ENCODE measurements around the gene FLOT1.

FLOT1 gene

GRCh38 chr6:30775104-30775503, 32.6 kb upstream of the FLOT1 start:
- Histone ChIP-seq H4K8ac (ENCODE audit: low read depth, low read length) (no peak overlapping the region), H2AK5ac (ENCODE audit: low read length) (peak overlapping the region; percentile 97), H3K27ac (ENCODE audit: low read depth, low read length) (no peak overlapping the region), H4K91ac (ENCODE audit: low read depth, low read length) (peak overlapping the region; percentile 74), H2BK12ac (ENCODE audit: low read length) (peak overlapping the region; percentile 96), H2BK5ac (ENCODE audit: low read depth, low read length, poor library complexity) (no peak overlapping the region), H3K79me2 (ENCODE audit: control insufficient read depth, insufficient read depth, low read length, poor library complexity) (peaks cover 4% of the 10 kb centered on the region), H3K14ac (ENCODE audit: low read length) (peak overlapping the region; percentile 53), H3K4ac (ENCODE audit: low read depth, low read length) (no peak overlapping the region), H4K12ac (ENCODE audit: low read depth, low read length) (no peak overlapping the region), H3K9me3 (ENCODE audit: insufficient read depth, low read depth, low read length) (no peaks in the 10 kb centered on the region), H3K9ac (ENCODE audit: low read length) (no peak overlapping the region), H2BK120ac (ENCODE audit: insufficient read depth, low read length, poor library complexity) (peak overlapping the region; percentile 71), H3K18ac (ENCODE audit: low read length) (no peak overlapping the region), H3K4me3 (ENCODE audit: low read depth, low read length) (no peak overlapping the region), H3K4me2 (ENCODE audit: low read length) (no peak overlapping the region), H2AFZ (ENCODE audit: insufficient read depth, low read length, poor library complexity) (peak overlapping the region; percentile 45), H3K36me3 (ENCODE audit: control insufficient read depth in 1 of 2, insufficient read depth in 2 of 2, low read length in 2 of 2) (no peaks in the 10 kb centered on the region), H3K23ac (ENCODE audit: low read length) (no peak overlapping the region), H3K4me1 (ENCODE audit: control insufficient read depth in 1 of 2, insufficient read depth in 2 of 2, low read length in 2 of 2) (peaks cover 14 to 25% of the 10 kb centered on the region in 2 experiments), H3K79me1 (ENCODE audit: low read length) (peaks cover 27% of the 10 kb centered on the region), H3K27me3 (ENCODE audit: insufficient read depth, low read length) (no peaks in the 10 kb centered on the region)
- no CpG with 5 or more reads among the region's 2 CpGs for WGBS (ENCODE audit: extremely low coverage, insufficient coverage, insufficient read length)
- no peak for DNase-seq

- H3K9me3 ChIP-seq (ENCODE audit: insufficient read depth, low read depth, low read length): no peaks in the 10 kb centered on the region
- no peak overlapping the region for H4K12ac ChIP-seq (ENCODE audit: low read depth, low read length)
- peak overlapping the region; percentile 70 for H3K4ac ChIP-seq (ENCODE audit: low read depth, low read length)
- no peaks in the 10 kb centered on the region for H3K36me3 ChIP-seq (ENCODE audit: control insufficient read depth in 1 of 2, insufficient read depth in 2 of 2, low read length in 2 of 2)
- peak overlapping the region; percentile 4 for H3K18ac ChIP-seq (ENCODE audit: low read length)
- H3K27ac ChIP-seq (ENCODE audit: low read depth, low read length): no peak overlapping the region
- peaks cover 26% of the 10 kb centered on the region for H3K79me1 ChIP-seq (ENCODE audit: low read length)
- H3K4me1 ChIP-seq (ENCODE audit: control insufficient read depth in 1 of 2, insufficient read depth in 2 of 2, low read length in 2 of 2): peaks cover 10 to 22% of the 10 kb centered on the region in 2 experiments
- no peak overlapping the region for H3K23ac ChIP-seq (ENCODE audit: low read length)
- H3K27me3 ChIP-seq (ENCODE audit: insufficient read depth, low read length): no peaks in the 10 kb centered on the region
- peak overlapping the region; percentile 8 for H2BK120ac ChIP-seq (ENCODE audit: insufficient read depth, low read length, poor library complexity)
- no peak overlapping the region for H3K4me3 ChIP-seq (ENCODE audit: low read depth, low read length)
- H2BK12ac ChIP-seq (ENCODE audit: low read length): peak overlapping the region; percentile 95
- peak overlapping the region; percentile 26 for H2AK5ac ChIP-seq (ENCODE audit: low read length)
- DNase-seq: no peak
- no peak overlapping the region for H3K4me2 ChIP-seq (ENCODE audit: low read length)
- peak overlapping the region; percentile 40 for H4K91ac ChIP-seq (ENCODE audit: low read depth, low read length)
- peak overlapping the region; percentile 0 for H2BK5ac ChIP-seq (ENCODE audit: low read depth, low read length, poor library complexity)
- no CpG with 5 or more reads among the region's 8 CpGs for WGBS (ENCODE audit: extremely low coverage, insufficient coverage, insufficient read length)
- H2AFZ ChIP-seq (ENCODE audit: insufficient read depth, low read length, poor library complexity): no peak overlapping the region
- H3K14ac ChIP-seq (ENCODE audit: low read length): peak overlapping the region; percentile 16
- H3K9ac ChIP-seq (ENCODE audit: low read length): no peak overlapping the region
- H3K79me2 ChIP-seq (ENCODE audit: control insufficient read depth, insufficient read depth, low read length, poor library complexity): peaks cover 2% of the 10 kb centered on the region
- H4K8ac ChIP-seq (ENCODE audit: low read depth, low read length): peak overlapping the region; percentile 24
Observed at GRCh38 chr6:30774701-30775100, 32.2 kb upstream of the FLOT1 start.

GRCh38 chr6:30770592-30770991, 28.1 kb upstream of the FLOT1 start:
- DNase-seq: no peak
- no peaks in the 10 kb centered on the region for H3K36me3 ChIP-seq (ENCODE audit: control insufficient read depth in 1 of 2, insufficient read depth in 2 of 2, low read length in 2 of 2)
- peaks cover 48% of the 10 kb centered on the region for H3K79me1 ChIP-seq (ENCODE audit: low read length)
- no CpG with 5 or more reads among the region's 3 CpGs for WGBS (ENCODE audit: extremely low coverage, insufficient coverage, insufficient read length)
- no peak overlapping the region for H3K23ac ChIP-seq (ENCODE audit: low read length)
- H3K27ac ChIP-seq (ENCODE audit: low read depth, low read length): peak overlapping the region; percentile 95
- H4K12ac ChIP-seq (ENCODE audit: low read depth, low read length): no peak overlapping the region
- no peak overlapping the region for H3K4me2 ChIP-seq (ENCODE audit: low read length)
- H2BK5ac ChIP-seq (ENCODE audit: low read depth, low read length, poor library complexity): peak overlapping the region; percentile 64
- H3K18ac ChIP-seq (ENCODE audit: low read length): no peak overlapping the region
- peak overlapping the region; percentile 84 for H2BK120ac ChIP-seq (ENCODE audit: insufficient read depth, low read length, poor library complexity)
- no peak overlapping the region for H3K9ac ChIP-seq (ENCODE audit: low read length)
- H3K14ac ChIP-seq (ENCODE audit: low read length): peak overlapping the region; percentile 71
- peak overlapping the region; percentile 13 for H4K8ac ChIP-seq (ENCODE audit: low read depth, low read length)
- H3K79me2 ChIP-seq (ENCODE audit: control insufficient read depth, insufficient read depth, low read length, poor library complexity): peaks cover 2% of the 10 kb centered on the region
- H2AK5ac ChIP-seq (ENCODE audit: low read length): peak overlapping the region; percentile 81
- H4K91ac ChIP-seq (ENCODE audit: low read depth, low read length): peak overlapping the region; percentile 84
- no peaks in the 10 kb centered on the region for H3K27me3 ChIP-seq (ENCODE audit: insufficient read depth, low read length)
- no peak overlapping the region for H2AFZ ChIP-seq (ENCODE audit: insufficient read depth, low read length, poor library complexity)
- H3K4ac ChIP-seq (ENCODE audit: low read depth, low read length): peak overlapping the region; percentile 32
- peak overlapping the region; percentile 96 for H2BK12ac ChIP-seq (ENCODE audit: low read length)
- no peaks in the 10 kb centered on the region for H3K9me3 ChIP-seq (ENCODE audit: insufficient read depth, low read depth, low read length)
- no peak overlapping the region for H3K4me3 ChIP-seq (ENCODE audit: low read depth, low read length)
- peaks cover 30 to 41% of the 10 kb centered on the region in 2 experiments for H3K4me1 ChIP-seq (ENCODE audit: control insufficient read depth in 1 of 2, insufficient read depth in 2 of 2, low read length in 2 of 2)

- Histone ChIP-seq H2BK5ac (ENCODE audit: low read depth, low read length, poor library complexity) (peak overlapping the region; percentile 88), H2AK5ac (ENCODE audit: low read length) (peak overlapping the region; percentile 26), H3K27ac (ENCODE audit: low read depth, low read length) (peak overlapping the region; percentile 95), H3K18ac (ENCODE audit: low read length) (no peak overlapping the region), H2BK120ac (ENCODE audit: insufficient read depth, low read length, poor library complexity) (peak overlapping the region; percentile 84), H3K36me3 (ENCODE audit: control insufficient read depth in 1 of 2, insufficient read depth in 2 of 2, low read length in 2 of 2) (no peaks in the 10 kb centered on the region), H3K14ac (ENCODE audit: low read length) (peak overlapping the region; percentile 60), H4K91ac (ENCODE audit: low read depth, low read length) (peak overlapping the region; percentile 84), H4K12ac (ENCODE audit: low read depth, low read length) (no peak overlapping the region), H2BK12ac (ENCODE audit: low read length) (peak overlapping the region; percentile 84), H3K27me3 (ENCODE audit: insufficient read depth, low read length) (no peaks in the 10 kb centered on the region), H3K23ac (ENCODE audit: low read length) (no peak overlapping the region), H3K9me3 (ENCODE audit: insufficient read depth, low read depth, low read length) (no peaks in the 10 kb centered on the region), H3K4me1 (ENCODE audit: control insufficient read depth in 1 of 2, insufficient read depth in 2 of 2, low read length in 2 of 2) (peaks cover 30 to 41% of the 10 kb centered on the region in 2 experiments), H3K4me2 (ENCODE audit: low read length) (no peak overlapping the region), H3K9ac (ENCODE audit: low read length) (no peak overlapping the region), H4K8ac (ENCODE audit: low read depth, low read length) (peak overlapping the region; percentile 28), H3K79me2 (ENCODE audit: control insufficient read depth, insufficient read depth, low read length, poor library complexity) (peaks cover 2% of the 10 kb centered on the region), H2AFZ (ENCODE audit: insufficient read depth, low read length, poor library complexity) (no peak overlapping the region), H3K4me3 (ENCODE audit: low read depth, low read length) (no peak overlapping the region), H3K4ac (ENCODE audit: low read depth, low read length) (no peak overlapping the region), H3K79me1 (ENCODE audit: low read length) (peaks cover 46% of the 10 kb centered on the region)
- no peak for DNase-seq
- no CpG with 5 or more reads among the region's 5 CpGs for WGBS (ENCODE audit: extremely low coverage, insufficient coverage, insufficient read length)
Observed at GRCh38 chr6:30769853-30770524, 27.5 kb upstream of the FLOT1 start.

All from trophoblast cell (in vitro differentiated cells and primary cell).